OCI-LY1 (cell line): ENCODE measurements around the gene MCTP2.
"Not testable (repeated sequence)": the region's sequence is repeated elsewhere in the genome, so short reads cannot be mapped to it uniquely, and the experiment has no call there.

Source experiments
- H2AFZ ChIP-seq: fragments of 200-600 bp; sonication (generic), shearing (Covaris generic); 2 replicates; pipeline ENCODE4 v1.6.0; 2014; ENCODE audit warnings: antibody characterized with exemption, mild to moderate bottlenecking, low read length
- H3F3A ChIP-seq: fragments of 200-600 bp; sonication (generic), shearing (Covaris generic); 2 replicates; pipeline ENCODE4 v1.6.0; 2014; ENCODE audit warnings: mild to moderate bottlenecking, antibody characterized with exemption, low read length, moderate library complexity; ENCODE audit not compliant: insufficient read depth
- H3K27ac ChIP-seq: fragments of 200-600 bp; sonication (generic); 2 replicates; pipeline ENCODE4 v1.5.1; 2014; ENCODE audit warnings: low read length, mixed run types, mild to moderate bottlenecking, low read depth; ENCODE audit not compliant: poor library complexity, severe bottlenecking
- H3K27me3 ChIP-seq: fragments of 200-600 bp; sonication (generic); 2 replicates; pipeline ENCODE4 v1.6.0; 2014; ENCODE audit warnings: antibody characterized with exemption, mild to moderate bottlenecking, low read length, moderate library complexity; ENCODE audit not compliant: insufficient read depth
- H3K36me3 ChIP-seq: fragments of 200-600 bp; sonication (generic); 2 replicates; pipeline ENCODE4 v1.6.1; 2014; ENCODE audit warnings: mild to moderate bottlenecking, antibody characterized with exemption, low read length, moderate library complexity, mixed read lengths; ENCODE audit not compliant: insufficient read depth
- H3K4me1 ChIP-seq: fragments of 200-600 bp; sonication (generic); 2 replicates; pipeline ENCODE4 v1.5.1; 2014; ENCODE audit warnings: mild to moderate bottlenecking, low read length, moderate library complexity; ENCODE audit not compliant: insufficient read depth, severe bottlenecking
- H3K4me2 ChIP-seq: fragments of 200-600 bp; sonication (generic), shearing (Covaris generic); 2 replicates; pipeline ENCODE4 v1.6.1; 2014; ENCODE audit warnings: low read length
- H3K4me3 ChIP-seq: fragments of 200-600 bp; sonication (generic); 2 replicates; pipeline ENCODE4 v1.5.1; 2014; ENCODE audit warnings: low read length, low read depth, mild to moderate bottlenecking, mixed read lengths; ENCODE audit not compliant: poor library complexity, severe bottlenecking
- H3K79me2 ChIP-seq: fragments of 200-600 bp; shearing (Covaris generic); 2 replicates; pipeline ENCODE4 v1.6.1; 2016; ENCODE audit warnings: mixed run types, low read length, mixed read lengths; ENCODE audit not compliant: insufficient read depth
- H3K9ac ChIP-seq: fragments of 200-600 bp; sonication (generic), shearing (Covaris generic); 2 replicates; pipeline ENCODE4 v1.6.1; 2014; ENCODE audit warnings: mild to moderate bottlenecking, low read length, mixed read lengths
- H3K9me2 ChIP-seq: fragments of 200-600 bp; sonication (generic), shearing (Covaris generic); 2 replicates; pipeline ENCODE4 v1.6.1; 2014; ENCODE audit warnings: low read depth, mild to moderate bottlenecking, low read length, mixed read lengths
- H3K9me3 ChIP-seq: fragments of 200-600 bp; shearing (Covaris generic); 2 replicates; pipeline ENCODE4 v1.6.1; 2014; ENCODE audit warnings: low read length, mixed read lengths
- H4K20me1 ChIP-seq: fragments of 200-600 bp; sonication (generic), shearing (Covaris generic); 2 replicates; pipeline ENCODE4 v1.6.0; 2016; ENCODE audit warnings: mild to moderate bottlenecking, low read length; ENCODE audit not compliant: insufficient read depth
- CTCF ChIP-seq: fragments of 200-600 bp; sonication (generic), shearing (Covaris generic); IDR thresholded peaks from 2 replicates; pipeline ENCODE4 v1.5.1; 2017; ENCODE audit warnings: mild to moderate bottlenecking, antibody characterized with exemption, low read length, moderate library complexity, mixed read lengths
- EZH2 ChIP-seq: fragments of 200-600 bp; sonication (generic), shearing (Covaris generic); IDR thresholded peaks from 2 replicates; pipeline ENCODE4 v1.8.0; 2017; ENCODE audit warnings: borderline replicate concordance, mixed run types, mild to moderate bottlenecking, antibody characterized with exemption, low read length, moderate library complexity, mixed read lengths

The MCTP2 gene

GRCh38 chr15:94493176-94493575, 261.8 kb downstream of the MCTP2 start:
- Histone ChIP-seq H3F3A (no peaks in the 10 kb centered on the region), H2AFZ (no peak overlapping the region), H3K27me3 (no peaks in the 10 kb centered on the region), H3K9me3 (no peaks in the 10 kb centered on the region), H3K9me2 (no peaks in the 10 kb centered on the region), H3K36me3 (no peaks in the 10 kb centered on the region), H3K4me2 (no peak overlapping the region), H3K79me2 (no peaks in the 10 kb centered on the region), H3K4me1 (no peaks in the 10 kb centered on the region), H4K20me1 (no peaks in the 10 kb centered on the region), H3K9ac (no peak overlapping the region), H3K4me3 (no peak overlapping the region), H3K27ac (no peak overlapping the region)
- TF ChIP-seq EZH2 (no peak), CTCF (no peak)

GRCh38 chr15:94493586-94493985, 262.2 kb downstream of the MCTP2 start:
- H3K36me3 ChIP-seq, H3K4me3 ChIP-seq, H2AFZ ChIP-seq: not testable (repeated sequence)

GRCh38 chr15:94494732-94495131, 263.4 kb downstream of the MCTP2 start:
- Histone ChIP-seq H4K20me1 (no peaks in the 10 kb centered on the region), H3K9me3 (no peaks in the 10 kb centered on the region), H3K79me2 (no peaks in the 10 kb centered on the region), H3F3A (no peaks in the 10 kb centered on the region), H3K36me3 (no peaks in the 10 kb centered on the region), H3K9ac (no peak overlapping the region), H3K4me1 (no peaks in the 10 kb centered on the region), H3K9me2 (no peaks in the 10 kb centered on the region), H3K4me3 (no peak overlapping the region), H3K4me2 (no peak overlapping the region), H2AFZ (no peak overlapping the region), H3K27ac (no peak overlapping the region), H3K27me3 (no peaks in the 10 kb centered on the region)
- TF ChIP-seq EZH2, result no peak
- no peak for TF ChIP-seq CTCF

More at GRCh38 chr15:94493586-94493985, 262.2 kb downstream of the MCTP2 start:
- H3K9me3 ChIP-seq, H3K9me2 ChIP-seq, H3K4me1 ChIP-seq, H3F3A ChIP-seq, H3K79me2 ChIP-seq, H3K27me3 ChIP-seq, H4K20me1 ChIP-seq, H3K9ac ChIP-seq, H3K27ac ChIP-seq, H3K4me2 ChIP-seq: not testable (repeated sequence)

- Histone ChIP-seq H4K20me1 (no peaks in the 10 kb centered on the region), H3K9ac (no peak overlapping the region), H3K79me2 (no peaks in the 10 kb centered on the region), H3F3A (no peaks in the 10 kb centered on the region), H2AFZ (no peak overlapping the region), H3K4me3 (no peak overlapping the region), H3K9me3 (no peaks in the 10 kb centered on the region; the same call in 1 of the 2 replicates), H3K27me3 (no peaks in the 10 kb centered on the region), H3K27ac (no peak overlapping the region), H3K4me1 (no peaks in the 10 kb centered on the region), H3K36me3 (no peaks in the 10 kb centered on the region), H3K4me2 (no peak overlapping the region), H3K9me2 (no peaks in the 10 kb centered on the region)
- TF ChIP-seq EZH2 (no peak), CTCF (no peak)
Measured at GRCh38 chr15:94503293-94503692, 271.9 kb downstream of the MCTP2 start.
